HCEC 1CT (cell line): ENCODE results near the gene SZRD1.
"Not testable (repeated sequence)": the region's sequence is repeated elsewhere in the genome, so short reads cannot be mapped to it uniquely, and the experiment has no call there.

Experiments
- DNase-seq: peaks from one replicate; pipeline ENCODE4 v3.0.0-alpha.2; 2017

Gene SZRD1

DNA sequence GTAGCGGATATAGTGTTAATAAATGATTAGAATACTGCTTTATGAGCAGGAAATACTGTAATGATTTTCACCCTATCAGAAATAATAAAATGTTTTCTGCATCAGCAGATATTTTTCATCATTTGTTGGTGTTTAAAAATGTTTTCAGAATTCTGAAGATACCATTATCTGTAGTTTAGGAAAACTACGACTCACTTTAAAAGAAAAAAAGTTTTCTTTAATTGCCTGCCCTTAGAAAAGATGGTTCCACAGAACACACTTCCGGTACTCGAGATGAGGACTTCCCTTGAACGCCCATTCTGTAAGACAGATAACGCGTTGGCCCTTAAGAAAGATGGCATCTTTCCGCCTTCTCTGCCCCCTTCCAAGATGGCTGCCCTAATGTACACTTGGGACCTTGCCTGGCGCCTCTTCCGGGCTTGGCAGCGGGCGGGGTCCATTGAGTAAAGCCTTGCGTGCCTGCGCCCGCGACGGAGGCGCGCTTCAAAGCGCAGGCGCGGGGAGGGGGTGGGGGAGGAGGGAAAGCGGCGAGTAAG is at the start of gene SZRD1:
Gene SZRD1 (plus strand): TSS at position 521 of the 536 bp plus-strand sequence. CDS start 16 bp downstream, outside the sequence.
- peak; percentile 100 for DNase-seq

DNA sequence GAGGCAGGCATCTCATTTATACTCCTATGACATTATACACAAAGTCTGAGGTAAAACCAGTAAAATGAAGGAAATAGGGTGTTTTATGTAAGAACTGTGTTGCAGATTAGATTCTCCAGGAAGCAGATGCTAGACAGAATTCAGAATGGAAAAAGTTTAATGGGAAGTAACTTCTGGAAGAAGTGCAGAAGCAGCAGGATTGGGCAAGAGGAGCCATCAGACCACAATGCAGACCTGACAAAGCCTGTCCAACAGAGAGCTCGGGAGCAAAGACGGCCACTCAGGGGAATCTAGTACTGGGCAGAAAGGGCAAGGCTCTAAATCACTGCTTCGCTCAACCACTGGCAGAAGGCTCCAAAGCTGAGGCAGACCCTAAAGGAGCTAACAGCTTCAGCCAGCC is 48.5 kb upstream of the SZRD1 start:
- DNase-seq, result no peak

GRCh38 chr1:16321176-16321867 is 45.7 kb upstream of the SZRD1 start:
- DNase-seq, result no peak

GRCh38 chr1:16324456-16324890 is 42.6 kb upstream of the SZRD1 start:
- DNase-seq, result peak; percentile 73

DNA sequence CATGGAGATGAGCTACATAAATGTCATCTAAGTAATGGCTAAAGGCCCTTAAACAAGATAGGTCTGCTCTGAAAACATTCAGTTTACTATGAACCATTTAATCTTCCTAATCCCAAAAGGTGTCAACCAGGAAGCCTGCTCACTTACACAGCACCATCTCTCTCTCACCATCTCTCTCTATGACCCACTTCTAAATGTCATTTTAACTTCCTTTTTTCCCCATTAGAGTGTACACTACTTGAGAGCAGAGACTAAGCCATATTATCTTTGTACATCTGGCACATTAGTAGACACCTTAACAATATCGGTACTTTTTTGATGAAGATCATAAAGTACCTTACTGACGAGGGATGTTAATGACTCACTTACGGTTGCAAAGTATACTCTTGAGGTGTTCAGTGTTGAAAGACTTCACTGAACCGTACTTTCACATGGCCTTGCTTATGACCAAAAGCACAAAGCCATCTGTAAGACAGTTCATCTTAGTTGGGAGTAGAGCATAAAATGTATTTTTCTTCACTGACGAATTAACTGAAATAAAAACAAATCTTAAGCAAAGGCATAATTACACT is 40.1 kb upstream of the SZRD1 start:
- DNase-seq, result no peak

DNA sequence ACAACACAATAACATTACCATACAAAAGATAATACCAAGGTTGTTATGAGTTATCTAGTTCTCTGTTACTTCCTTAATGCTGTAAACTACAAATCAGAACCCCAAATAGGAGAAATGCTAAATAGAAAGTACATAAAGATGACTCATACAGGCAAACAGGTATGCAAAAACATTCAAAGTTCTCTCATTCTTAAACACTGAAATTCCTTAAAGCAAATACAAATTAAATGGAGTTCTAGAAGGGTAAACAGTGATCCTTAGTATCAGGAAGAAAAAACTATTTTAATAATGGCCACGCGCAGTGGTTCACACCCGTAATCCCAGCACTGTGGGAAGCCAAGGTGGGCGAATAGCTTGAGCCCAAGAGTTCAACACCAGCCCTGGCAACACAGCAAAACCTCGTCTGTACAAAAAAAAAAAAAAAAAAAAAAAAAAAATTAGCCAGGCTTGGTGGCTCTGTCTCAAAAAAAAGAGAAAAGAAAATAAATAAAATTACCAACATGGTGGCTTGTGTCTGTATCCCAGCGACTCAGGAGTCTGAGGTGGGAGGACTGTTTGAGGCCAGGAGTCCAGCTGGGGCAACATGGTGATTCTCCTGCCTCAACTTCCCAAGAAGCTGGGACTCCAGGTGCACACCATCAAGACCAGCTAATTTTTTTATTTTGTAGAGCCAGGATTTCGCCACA is 32.2 kb upstream of the SZRD1 start:
- DNase-seq, result no peak

- no peak for DNase-seq
Observed at GRCh38 chr1:16338961-16339360, 28.1 kb upstream of the SZRD1 start.

DNA sequence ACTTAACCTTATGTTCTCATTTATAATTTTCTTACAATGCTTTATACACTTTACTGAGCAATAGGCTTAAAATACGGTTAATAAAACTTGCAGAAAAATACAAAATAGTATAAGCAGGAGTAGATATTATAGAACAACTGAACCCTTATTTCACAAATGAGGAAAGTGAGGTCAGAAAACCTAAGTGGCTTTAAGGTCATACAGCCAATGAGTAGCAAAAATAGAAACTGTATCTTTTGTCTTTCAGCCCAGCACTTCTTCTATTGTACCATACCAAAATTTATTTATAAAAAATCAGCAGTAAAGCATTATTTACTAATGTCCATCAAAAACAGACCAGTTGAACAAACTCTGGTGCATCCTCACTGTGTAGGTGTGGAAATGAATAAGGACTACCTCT is 26.4 kb upstream of the SZRD1 start:
- no peak for DNase-seq

DNA sequence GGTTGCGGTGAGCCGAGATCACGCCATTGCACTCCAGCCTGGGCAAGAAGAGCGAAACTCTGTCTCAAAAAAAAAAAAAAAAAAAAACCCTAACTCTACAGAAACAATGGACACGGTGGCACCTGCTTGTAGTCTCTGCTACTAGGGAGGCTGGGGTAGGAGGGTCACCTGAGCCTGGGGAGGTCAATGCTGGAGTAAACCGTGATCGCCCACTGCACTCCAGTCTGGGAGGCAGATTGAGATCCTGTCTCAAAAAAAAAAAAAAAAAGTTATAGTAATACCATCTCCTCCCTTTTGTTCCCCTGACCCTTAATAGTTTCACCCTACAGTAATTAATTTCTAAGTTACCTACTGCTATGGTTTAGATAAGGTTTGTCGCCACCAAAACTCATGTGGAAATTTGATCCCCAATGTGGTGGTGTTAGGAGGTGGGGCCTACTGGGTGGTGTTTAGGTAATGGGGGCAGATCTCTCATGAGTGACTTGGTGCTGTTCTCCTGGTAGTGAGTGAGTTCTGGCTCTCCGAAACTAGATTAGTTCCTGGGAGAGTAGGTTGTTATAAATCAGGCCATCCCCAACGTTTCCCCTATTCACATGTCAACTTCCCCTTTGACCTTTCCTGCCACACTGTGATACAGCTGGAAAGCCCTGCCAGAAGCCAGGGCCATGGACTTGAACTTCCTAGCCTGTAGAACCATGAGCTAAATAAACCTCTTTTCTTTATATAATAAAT is 24.5 kb upstream of the SZRD1 start:
- no peak for DNase-seq

- DNase-seq, result not testable (repeated sequence)
Observed at GRCh38 chr1:16343276-16343675, 23.8 kb upstream of the SZRD1 start.

DNA sequence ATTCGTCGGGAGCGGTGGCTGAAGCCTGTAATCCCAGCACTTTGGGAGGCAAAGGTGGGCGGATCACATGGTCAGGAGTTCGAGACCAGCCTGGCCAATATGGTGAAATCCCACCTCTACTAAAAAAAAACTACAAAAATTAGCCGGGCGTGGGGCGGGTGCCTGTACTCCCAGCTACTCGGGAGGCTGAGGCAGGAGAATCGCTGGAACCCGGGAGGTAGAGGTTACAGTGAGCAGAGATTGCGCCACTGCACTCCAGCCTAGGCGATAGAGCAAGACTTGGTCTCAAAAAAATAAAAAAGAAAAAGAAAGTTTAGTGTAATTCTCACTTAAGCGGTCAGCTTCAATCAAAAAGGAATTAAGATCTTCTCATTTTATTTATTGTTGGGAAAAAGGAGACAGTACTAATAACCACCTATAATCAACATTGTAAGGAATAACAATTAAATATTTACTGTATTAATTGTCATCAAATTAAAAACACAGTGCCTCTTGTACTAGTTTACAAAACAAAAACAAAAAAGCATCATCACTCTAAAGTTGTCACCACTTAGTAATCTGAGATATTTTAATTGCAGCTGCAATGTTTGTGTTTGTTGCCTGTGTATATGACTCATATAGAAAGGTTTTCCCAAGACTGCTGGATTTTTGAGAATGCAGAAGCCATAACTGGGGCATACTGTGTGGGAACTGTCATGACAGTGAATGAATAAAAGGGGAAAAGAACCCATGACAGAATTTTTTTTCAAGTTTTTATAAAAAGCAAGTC is 18.4 kb upstream of the SZRD1 start:
- peak; percentile 85 for DNase-seq

- DNase-seq, result no peak
Observed at GRCh38 chr1:16349847-16350406, 17.1 kb upstream of the SZRD1 start.

DNA sequence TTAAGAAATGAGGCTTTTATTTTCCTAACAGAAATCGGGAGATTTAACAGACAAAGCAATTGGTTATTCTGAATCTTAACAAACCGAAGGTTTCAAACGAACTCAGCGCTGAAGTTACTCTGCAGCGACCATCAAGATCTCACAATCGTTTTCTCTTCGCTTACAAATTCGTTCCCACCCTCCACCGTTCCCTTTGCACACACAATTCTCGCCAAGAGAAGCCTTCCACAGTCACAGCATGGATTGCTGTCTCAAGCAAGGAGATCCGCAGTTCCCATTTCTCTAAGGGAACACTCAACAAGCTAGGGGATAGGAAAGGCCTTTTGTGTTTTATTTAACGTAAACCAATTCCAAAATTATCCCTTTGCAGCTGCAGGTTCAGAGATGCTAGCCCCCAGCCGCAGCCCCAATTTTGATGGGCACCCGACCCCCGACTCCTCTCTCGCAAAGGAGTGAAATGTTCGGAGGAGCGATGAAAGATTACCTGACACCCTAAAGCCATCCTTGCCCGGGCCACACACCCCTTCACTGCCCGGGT is 15.5 kb upstream of the SZRD1 start:
- DNase-seq, result peak; percentile 30

- DNase-seq, result peak; percentile 84
Observed at GRCh38 chr1:16351994-16352841, 14.8 kb upstream of the SZRD1 start, which contains the start of gene FBXO42. Gene FBXO42, minus strand, starts transcription at chr1:16352480. Its CDS starts 37,062 bp downstream, at chr1:16315418.

DNA sequence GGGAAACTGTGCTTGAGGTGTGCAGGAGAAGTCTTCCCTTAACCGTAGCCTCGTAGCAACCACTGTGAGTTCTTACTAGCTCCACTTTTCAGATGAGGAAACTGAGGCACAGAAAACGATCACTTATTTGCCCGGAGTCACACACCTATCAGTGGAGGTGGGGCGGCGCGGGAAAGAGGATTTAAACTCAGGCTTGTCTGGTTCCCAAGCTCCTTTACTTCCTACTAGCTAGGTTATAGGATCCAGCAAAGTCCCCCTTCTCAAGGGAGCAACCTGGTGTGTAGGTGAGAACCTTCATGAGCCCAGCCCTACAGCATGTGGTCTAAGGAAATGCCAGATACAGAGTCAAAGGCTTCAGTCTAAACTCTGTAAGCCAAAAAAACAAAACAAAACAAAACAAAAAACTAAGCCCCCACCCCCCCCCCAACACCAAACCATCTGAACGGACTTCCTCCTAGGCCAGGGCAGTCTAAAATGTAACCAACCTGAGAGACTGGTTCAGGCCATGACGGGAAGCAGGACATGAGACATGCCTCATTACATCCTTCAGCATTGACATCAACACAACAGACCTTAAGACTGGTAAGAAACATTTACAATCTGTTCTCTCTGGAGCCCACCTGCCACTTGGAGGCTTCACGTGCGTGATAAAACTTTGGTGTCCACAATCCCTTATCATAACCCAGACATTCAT is 14.1 kb upstream of the SZRD1 start:
- no peak for DNase-seq

- DNase-seq, result no peak
Observed at GRCh38 chr1:16354619-16355018, 12.4 kb upstream of the SZRD1 start.

- no peak for DNase-seq
Observed at GRCh38 chr1:16356867-16357266, 10.2 kb upstream of the SZRD1 start.

DNA sequence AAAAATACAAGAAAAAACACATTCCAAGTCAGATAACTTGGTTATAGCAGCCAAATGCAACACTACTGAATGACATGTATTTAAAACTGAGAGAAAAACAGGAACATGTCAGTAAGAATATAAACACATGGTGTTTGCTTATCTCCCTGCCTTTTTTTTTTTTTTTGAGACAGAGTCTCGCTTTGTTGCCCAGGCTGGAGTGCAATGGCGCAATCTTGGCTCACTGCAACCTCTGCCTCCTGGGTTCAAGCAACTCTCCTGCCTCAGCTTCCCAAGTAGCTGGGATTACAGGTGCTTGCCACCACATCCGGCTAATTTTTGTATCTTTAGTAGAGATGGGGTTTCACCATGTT is 1.9 kb upstream of the SZRD1 start:
- peak; percentile 41 for DNase-seq

- peak; percentile 83 for DNase-seq
Observed at GRCh38 chr1:16367258-16367967, 371 bp downstream of the SZRD1 start.
